ENCODE results near the gene ZNF536. TPM values are rescaled to one million over a fixed set of nuclear protein-coding genes. Genes with fewer than 3 reads are reported as not detected.

Gene ZNF536
- total and polyA plus RNA-seq, 2 donors from 2014 or later, result 0.19 to 0.25 TPM

- H3K27me3 ChIP-seq (ENCODE audit: control insufficient read depth, insufficient read depth, low read length), result no peaks in the 10 kb centered on the region
- DNase-seq (no peak), FAIRE-seq (no peak)
- H3K9me3 ChIP-seq (ENCODE audit: control insufficient read depth in 2 of 3, insufficient read depth in 1 of 3, low read length in 3 of 3), result no peaks in the 10 kb centered on the region
- H3K36me3 ChIP-seq (ENCODE audit: control insufficient read depth in 2 of 3, insufficient read depth in 3 of 3, low read length in 3 of 3), result no peaks in the 10 kb centered on the region
- no peak overlapping the region for H3K9ac ChIP-seq (ENCODE audit: low read length in 3 of 3)
- H3K4me3 ChIP-seq (ENCODE audit: low read length in 3 of 3), result no peak overlapping the region
- H3K4me1 ChIP-seq (ENCODE audit: control insufficient read depth in 2 of 3, insufficient read depth in 2 of 3, low read depth in 1 of 3, low read length in 3 of 3), result no peaks in the 10 kb centered on the region
- intact Hi-C loops (cut with DNase I), result no loop called here
- TF ChIP-seq CTCF (IDR thresholded peaks at IDR 0.05; ENCODE audit: borderline replicate concordance, extremely low read depth, insufficient read depth), result no peak
- no peak overlapping the region for H3K27ac ChIP-seq (ENCODE audit: low read depth in 2 of 2, low read length in 2 of 2)
These were observed 191.5 kb downstream of the ZNF536 start for GRCh38 chr19:30563691-30564090.

GRCh38 chr19:30564551-30565011 lies 192.4 kb downstream of the ZNF536 start:
- no peak overlapping the region for H3K27ac ChIP-seq (ENCODE audit: low read depth in 2 of 2, low read length in 2 of 2)
- no peaks in the 10 kb centered on the region for H3K27me3 ChIP-seq (ENCODE audit: control insufficient read depth, insufficient read depth, low read length)
- DNase-seq (no peak), FAIRE-seq (no peak)
- no peaks in the 10 kb centered on the region for H3K36me3 ChIP-seq (ENCODE audit: control insufficient read depth in 2 of 3, insufficient read depth in 3 of 3, low read length in 3 of 3)
- H3K4me3 ChIP-seq (ENCODE audit: low read length in 3 of 3), result no peak overlapping the region
- intact Hi-C loops (cut with DNase I), result no loop called here
- H3K9ac ChIP-seq (ENCODE audit: low read length in 3 of 3), result no peak overlapping the region
- H3K9me3 ChIP-seq (ENCODE audit: control insufficient read depth in 2 of 3, insufficient read depth in 1 of 3, low read length in 3 of 3), result no peaks in the 10 kb centered on the region
- TF ChIP-seq CTCF (IDR thresholded peaks at IDR 0.05; ENCODE audit: borderline replicate concordance, extremely low read depth, insufficient read depth), result no peak
- no peaks in the 10 kb centered on the region for H3K4me1 ChIP-seq (ENCODE audit: control insufficient read depth in 2 of 3, insufficient read depth in 2 of 3, low read depth in 1 of 3, low read length in 3 of 3)

- Histone ChIP-seq H3K9me3 (ENCODE audit: control insufficient read depth in 2 of 3, insufficient read depth in 1 of 3, low read length in 3 of 3) (no peaks in the 10 kb centered on the region), H3K36me3 (ENCODE audit: control insufficient read depth in 2 of 3, insufficient read depth in 3 of 3, low read length in 3 of 3) (no peaks in the 10 kb centered on the region), H3K27me3 (ENCODE audit: control insufficient read depth, insufficient read depth, low read length) (no peaks in the 10 kb centered on the region), H3K9ac (ENCODE audit: low read length in 3 of 3) (no peak overlapping the region), H3K4me3 (ENCODE audit: low read length in 3 of 3) (no peak overlapping the region), H3K27ac (ENCODE audit: low read depth in 2 of 2, low read length in 2 of 2) (no peak overlapping the region), H3K4me1 (ENCODE audit: control insufficient read depth in 2 of 3, insufficient read depth in 2 of 3, low read depth in 1 of 3, low read length in 3 of 3) (no peaks in the 10 kb centered on the region)
- peak in 2 of 5 donors; percentile 18 for DNase-seq
- intact Hi-C loops (cut with DNase I), result no loop called here
- FAIRE-seq, result no peak
- TF ChIP-seq CTCF (IDR thresholded peaks at IDR 0.05; ENCODE audit: borderline replicate concordance, extremely low read depth, insufficient read depth), result no peak
These were observed 193.5 kb downstream of the ZNF536 start for GRCh38 chr19:30565636-30566035.
